Erythroblast (primary cell): ENCODE results near the gene PLS1.

Experiments used
- GATA1 ChIP-seq: IDR thresholded peaks from 2 replicates; pipeline ENCODE4 v1.6.1; 2011; ENCODE audit warnings: low read depth, mild to moderate bottlenecking, control low read depth, low read length, moderate library complexity
- POLR2A ChIP-seq: IDR thresholded peaks from 2 replicates; pipeline ENCODE4 v1.6.1; 2011; ENCODE audit warnings: mild to moderate bottlenecking, low read length

- TF ChIP-seq POLR2A (no peak), GATA1 (no peak)
Measured at GRCh38 chr3:142647856-142648255, 51.7 kb downstream of the PLS1 start.
